Erythroblast (primary cell): ENCODE data around the gene POU2F1.

Experiments
- DNase-seq, 2 experiments: peaks; one replicate each; lab custom pipeline; 2025; lab: John Stamatoyannopoulos, UW
- GATA1 ChIP-seq: IDR thresholded peaks from 2 replicates; pipeline ENCODE4 v1.6.1; 2011; ENCODE audit warnings: low read depth, mild to moderate bottlenecking, control low read depth, low read length, moderate library complexity
- POLR2A ChIP-seq: IDR thresholded peaks from 2 replicates; pipeline ENCODE4 v1.6.1; 2011; ENCODE audit warnings: mild to moderate bottlenecking, low read length

Gene POU2F1

DNA sequence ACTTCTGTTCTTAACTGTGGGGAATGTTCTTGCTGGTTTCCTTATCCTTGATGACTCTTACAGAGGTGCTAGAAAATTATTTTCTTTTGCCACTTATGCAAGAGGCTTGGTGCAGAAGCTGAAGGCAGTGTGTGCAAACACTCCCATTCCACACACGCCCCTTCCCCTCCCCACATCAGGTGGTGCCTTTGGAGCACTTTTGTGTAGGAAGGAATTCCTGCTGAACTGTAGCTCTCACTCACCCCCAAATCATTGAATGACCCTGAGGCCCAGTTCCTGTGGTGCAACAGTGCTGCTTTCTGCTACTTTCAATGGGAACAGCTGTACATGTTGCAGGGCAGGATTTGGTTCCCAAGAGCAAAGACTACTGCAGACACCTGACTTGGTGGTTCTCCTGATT, 195.8 kb downstream of the POU2F1 start:
- TF ChIP-seq POLR2A, result no peak
- TF ChIP-seq GATA1, result no peak
- DNase-seq, result no peak

DNA sequence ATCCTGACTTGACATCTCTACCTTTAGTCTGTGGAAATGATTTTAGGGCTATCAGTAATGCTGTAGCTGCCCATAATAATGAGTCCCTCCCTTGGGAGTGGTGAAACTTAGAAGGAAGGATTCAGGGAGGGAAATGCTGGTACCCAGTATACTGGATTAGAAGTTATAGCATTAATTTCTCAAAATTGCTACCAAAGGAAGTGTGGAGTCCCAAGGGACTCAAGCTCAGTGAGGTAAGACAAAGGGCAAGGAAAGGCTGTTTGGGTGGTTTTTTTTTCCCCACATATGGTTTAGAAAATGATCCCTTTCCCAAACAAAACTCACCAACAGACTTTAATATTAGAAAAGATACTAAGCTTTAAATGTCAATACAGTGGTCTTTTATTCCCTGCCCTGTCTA, 197.7 kb downstream of the POU2F1 start:
- DNase-seq, result no peak
- TF ChIP-seq GATA1 (no peak), POLR2A (no peak)

DNA sequence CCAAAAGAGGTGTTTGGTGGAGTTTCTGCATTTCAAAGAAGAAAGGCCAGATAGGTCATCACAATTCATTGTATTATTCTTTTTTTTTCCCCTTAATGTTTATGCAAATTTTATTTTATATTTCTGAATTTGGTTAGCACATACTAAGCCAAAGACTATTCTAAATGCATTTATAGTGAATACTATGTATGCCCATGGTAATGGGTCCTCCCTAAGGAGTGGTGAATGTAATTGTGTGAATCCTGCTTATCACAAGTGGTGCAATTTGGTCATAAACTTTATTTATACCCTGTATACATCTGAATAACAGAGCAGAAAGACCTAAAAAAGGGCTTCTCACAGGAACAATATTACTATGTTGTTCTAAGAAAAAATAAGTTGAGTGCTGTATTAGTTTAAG, 198.6 kb downstream of the POU2F1 start:
- no peak for DNase-seq
- no peak for TF ChIP-seq POLR2A
- no peak for TF ChIP-seq GATA1

DNA sequence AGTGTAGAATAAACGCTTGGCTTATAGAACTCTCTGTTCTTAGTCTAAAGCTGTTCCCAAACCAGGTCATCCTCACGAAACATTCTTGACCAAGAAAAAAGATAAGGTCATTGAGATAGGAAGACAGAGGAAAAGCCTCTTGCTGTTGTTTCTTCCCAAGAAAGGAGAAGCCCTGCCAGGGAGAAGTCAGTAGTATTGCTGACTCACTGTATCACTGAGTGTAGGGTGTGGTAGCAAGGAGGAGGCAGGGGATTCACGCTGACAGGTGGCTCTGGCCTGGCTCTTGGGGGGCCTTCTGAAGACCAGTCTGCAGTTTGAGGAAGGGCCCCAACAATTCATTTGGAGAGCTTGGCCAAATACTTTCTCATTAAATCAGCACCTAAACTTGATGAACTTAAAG, 199.8 kb downstream of the POU2F1 start:
- peak; percentile 39 to 50 for DNase-seq
- no peak for TF ChIP-seq GATA1
- no peak for TF ChIP-seq POLR2A

DNA sequence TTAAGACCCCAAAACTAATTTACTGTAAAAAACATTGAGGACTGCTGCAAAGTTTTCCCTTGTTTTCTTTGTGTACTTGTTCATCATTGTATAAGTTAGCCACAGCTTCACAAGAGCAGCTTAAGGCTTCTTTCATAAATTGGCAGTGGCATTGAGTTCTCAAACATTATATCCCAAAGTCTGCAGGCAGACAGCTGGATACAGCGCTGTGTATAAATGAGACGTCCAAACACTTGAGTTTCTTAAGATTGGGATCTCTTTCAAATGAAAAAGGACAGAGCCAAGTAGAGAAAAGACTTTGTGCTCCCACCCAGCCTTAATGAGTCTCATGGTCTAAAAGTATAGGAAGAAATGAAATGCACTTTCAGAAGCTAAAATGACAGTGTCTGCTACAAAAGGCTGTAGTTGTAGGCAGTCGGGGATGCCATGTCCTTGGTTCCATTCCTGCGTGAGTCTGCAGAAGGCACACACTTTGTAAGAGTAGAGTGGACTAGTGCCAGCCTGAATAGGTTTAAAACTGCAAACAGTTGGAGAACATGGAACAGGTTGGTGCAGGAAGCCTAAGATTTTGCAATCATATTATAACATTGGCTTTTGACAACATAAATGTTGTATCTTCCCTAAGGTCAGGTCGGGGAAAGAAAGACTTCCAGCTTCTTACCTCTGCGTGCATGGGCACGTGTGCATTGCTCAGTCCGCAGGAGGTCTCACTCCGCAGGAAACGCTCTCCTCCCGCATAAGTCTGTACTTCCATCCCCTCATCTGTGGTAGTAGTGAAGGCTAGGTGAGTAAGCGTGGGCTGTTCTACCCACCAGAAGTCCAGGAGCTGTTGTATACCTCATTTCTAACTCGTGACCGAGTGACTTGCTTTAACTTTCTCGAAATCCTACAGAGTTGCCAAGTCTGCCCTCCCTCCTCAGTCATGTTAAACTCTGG, 203.3 kb downstream of the POU2F1 start:
- DNase-seq, result no peak
- TF ChIP-seq POLR2A (no peak), GATA1 (no peak)

DNA sequence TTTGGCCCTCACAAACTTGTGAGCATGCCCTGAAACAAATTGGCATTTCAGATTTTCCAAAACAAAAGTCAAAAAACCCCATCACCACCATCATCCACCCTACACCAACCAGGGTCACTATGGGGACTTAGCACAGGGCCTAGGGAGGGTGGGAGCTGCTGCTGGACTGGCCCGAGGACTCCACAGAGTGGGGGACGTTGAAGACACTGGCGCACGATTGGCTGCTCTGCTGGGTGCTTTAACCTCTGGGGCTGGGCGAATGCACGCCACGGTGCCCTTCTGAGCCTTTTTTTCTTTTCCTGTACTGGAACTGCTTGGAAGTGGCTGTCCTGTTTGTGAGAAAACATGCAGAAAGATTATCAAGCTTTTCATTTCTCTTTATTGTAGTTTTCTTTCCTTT, 204.8 kb downstream of the POU2F1 start:
- no peak for TF ChIP-seq POLR2A
- no peak for TF ChIP-seq GATA1
- no peak for DNase-seq

DNA sequence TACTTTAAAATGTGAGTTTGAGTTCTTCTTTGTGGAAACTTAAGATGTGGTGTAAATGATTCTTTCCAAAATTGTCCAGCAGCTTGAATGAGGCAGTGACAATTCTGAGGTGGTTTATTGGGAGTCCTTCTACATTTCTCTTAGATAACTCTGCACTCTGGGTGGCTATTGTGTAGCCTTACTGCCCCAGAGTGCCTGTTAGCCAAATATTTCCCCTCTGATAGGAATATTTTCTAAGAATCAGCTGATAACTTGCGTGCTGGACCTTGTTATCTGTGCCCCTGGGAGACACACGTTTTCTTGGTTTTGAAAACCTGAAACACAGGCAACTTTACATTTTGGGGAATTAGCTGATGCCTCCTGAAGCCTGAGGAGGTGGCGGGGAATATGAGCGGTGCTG, 206.0 kb downstream of the POU2F1 start:
- peak; percentile 34 to 62 for DNase-seq
- TF ChIP-seq POLR2A (no peak), GATA1 (no peak)

DNA sequence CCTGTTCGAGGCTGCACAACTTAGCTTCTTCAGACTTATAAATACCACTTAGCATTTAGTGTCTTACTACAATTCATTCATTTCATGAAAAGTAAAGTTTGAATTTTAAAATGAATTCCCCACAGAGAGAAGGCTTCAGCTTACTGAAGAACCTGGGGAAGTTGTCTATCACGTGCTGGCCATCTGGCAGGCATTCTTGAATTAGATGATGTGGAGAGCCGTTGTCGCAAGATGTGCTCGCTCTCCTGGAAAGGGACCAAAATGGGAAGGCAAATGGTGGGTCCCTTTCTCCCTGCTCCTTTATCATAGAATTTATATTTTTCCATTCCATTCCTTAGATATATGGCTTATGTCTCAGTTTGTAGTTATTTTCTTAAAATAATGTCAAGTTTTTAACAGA, 207.2 kb downstream of the POU2F1 start:
- TF ChIP-seq GATA1 (no peak), POLR2A (no peak)
- DNase-seq, result no peak

DNA sequence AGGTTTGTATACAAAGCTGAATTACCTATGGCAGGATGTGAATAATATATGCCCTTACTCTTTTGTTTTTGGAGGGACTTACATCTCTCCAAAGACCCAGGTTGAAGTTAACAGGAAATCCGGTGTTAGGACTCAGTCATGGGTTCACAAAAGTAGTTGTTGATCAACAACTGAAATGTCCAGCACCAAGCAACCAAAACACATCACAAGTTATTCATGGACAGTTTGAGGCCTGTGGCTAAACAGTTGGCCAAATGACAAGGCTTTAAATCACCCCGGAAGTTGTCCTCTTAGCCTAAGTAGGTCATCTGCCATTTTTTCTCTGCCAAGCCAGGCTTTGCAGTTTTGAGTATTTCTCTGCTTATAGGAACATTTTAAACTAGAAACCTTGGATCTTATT, 207.7 kb downstream of the POU2F1 start:
- TF ChIP-seq POLR2A (no peak), GATA1 (no peak)
- DNase-seq, result peak in 1 of 2 experiments; percentile 9

DNA sequence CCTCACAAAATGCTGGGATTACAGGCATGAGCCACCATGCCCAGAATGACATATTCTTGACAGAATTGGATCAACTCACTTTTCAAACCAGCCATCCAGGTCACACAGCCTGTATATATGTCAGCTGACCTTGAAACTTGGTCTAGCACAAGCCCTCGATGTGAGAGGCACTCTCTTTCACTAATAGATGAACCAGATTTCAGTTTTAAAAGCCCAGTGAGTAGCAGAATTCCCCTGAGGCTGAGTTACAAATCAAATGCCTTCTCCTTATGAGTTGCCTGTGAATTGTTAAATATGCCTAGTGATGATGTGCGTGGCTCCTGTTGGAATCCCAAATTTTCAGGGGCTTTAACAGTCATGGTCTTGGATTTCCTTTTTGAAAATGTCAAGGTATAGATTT, 208.9 kb downstream of the POU2F1 start:
- DNase-seq, result no peak
- TF ChIP-seq GATA1 (no peak), POLR2A (no peak)

DNA sequence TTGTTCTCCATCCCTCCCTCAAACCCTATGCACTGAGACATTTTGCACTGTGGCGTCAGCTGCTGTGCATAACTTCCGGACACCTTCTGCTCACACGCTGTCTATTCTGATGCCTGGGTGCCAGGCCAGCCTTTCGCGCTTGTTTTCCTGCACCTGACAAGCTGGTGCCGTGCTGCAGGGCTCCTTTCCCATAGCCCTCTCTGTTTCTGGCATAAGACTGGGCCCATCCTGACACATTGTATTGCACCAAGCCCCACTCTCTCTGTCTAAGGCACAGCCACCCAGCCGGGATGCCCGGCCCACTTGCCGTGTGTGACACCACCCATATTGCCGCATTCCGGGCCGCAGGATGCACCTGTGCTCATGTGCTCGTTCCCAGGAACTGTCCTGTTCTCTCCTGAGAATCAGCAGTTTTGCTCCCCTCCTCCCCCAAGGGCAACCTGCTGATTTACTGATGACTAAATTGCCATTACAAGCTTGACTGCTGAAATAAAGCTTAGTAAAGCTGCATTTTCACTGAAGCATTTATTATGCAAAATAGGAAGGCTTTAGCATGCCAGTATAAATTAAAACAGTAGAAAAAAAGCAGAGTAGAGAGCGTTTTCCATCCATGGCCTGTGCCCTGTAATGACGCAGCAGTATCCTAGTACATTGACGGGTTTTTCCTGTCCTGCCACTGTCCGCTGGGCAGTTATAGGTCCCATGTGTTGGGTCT, 209.6 kb downstream of the POU2F1 start:
- no peak for DNase-seq
- no peak for TF ChIP-seq POLR2A
- no peak for TF ChIP-seq GATA1

DNA sequence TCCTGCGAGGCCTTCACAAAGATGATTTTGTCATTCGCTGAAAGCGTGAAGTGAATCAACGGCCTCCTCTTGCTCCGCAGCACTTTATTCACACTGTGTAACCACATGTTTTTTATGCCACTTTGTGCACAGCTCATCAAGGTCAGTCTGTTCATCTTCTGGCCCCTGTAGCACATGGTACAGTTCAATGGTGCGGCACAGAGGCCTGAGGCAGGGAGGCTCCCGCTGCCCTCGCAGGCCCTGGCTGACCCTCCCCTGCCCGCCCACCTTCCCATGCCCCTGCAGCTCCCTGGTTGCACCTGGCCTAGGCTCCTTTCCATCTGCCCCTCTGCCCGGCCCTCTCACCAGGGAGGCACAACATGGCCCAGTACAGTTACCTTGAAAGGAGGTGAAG, 210.2 kb downstream of the POU2F1 start:
- no peak for DNase-seq
- TF ChIP-seq GATA1 (no peak), POLR2A (no peak)

DNA sequence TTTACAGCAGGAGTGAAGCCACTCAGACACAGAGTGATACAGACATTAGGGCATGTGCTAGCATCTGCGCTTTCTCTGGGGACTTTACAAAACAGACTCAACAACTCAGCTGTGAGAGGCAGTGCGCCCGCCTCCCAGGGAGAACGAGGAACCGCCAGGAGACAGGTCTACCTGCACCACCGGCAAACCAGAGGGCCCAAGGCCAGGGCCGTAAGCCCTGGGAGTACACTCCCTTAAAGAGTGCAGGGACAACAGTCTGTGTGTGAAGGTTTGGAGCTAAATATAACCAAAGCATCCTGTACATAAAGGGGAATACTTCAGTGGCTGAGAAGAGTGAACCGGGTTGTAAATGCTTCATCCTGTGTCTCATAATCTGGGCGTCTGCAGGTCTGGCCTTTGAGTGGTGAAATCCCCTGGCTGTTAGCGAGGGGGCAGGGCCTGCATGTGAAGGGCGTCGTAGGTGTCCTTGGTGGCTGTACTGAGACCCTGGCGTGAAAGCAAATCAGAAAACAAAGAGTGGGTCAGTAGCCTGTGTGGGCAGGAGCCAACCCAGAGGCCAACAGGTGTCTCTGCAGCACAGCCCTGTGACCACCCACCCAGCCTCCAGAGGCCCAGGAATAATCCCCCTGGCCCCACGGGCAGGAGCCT, 210.7 kb downstream of the POU2F1 start:
- no peak for DNase-seq
- TF ChIP-seq POLR2A (no peak), GATA1 (no peak)

DNA sequence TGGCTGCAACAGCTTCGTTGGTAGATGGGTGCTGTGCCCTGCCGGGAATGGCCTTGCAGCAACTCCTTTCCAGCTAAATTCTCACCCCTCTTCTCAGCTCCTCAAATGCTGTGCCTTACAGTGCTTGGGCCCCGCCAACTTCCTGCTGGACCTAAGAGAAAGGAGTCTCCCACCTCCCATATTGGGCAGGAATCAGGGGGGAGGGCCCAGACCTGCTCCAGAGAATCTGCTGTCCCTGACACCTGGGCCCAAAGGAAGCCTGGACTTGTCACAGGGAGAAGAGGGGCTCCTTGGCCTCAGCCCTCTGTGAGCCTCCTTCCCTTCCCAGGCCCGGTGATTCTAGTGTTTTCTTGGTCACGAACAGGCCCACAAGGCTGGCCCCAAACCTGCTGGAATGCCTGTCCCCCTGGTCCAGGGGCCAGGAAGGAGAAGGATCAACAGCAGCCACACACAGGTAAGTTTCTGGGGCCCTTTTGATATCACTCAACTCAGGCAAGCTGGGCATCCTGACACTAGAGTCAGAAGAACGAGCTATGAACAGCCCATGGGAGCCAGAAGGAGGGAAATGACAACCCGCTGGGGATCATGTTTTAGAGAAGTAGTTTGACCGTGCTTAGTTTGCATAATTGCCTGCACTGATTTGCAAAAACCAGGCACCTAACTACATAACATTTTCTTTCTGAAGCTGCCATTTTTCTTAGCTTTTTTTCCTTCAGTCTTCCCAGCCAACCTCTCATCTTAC, 211.4 kb downstream of the POU2F1 start:
- TF ChIP-seq POLR2A (no peak), GATA1 (no peak)
- DNase-seq, result no peak
